ENCODE measurements around the gene KIAA2012.

KIAA2012 gene

GRCh38 chr2:202098291-202098690 is 25.2 kb downstream of the KIAA2012 start:
- no peak for TF ChIP-seq FOXM1 (IDR thresholded peaks at IDR 0.05; ENCODE audit: borderline replicate concordance, low read depth)
- no peak for TF ChIP-seq EGR1 (IDR thresholded peaks at IDR 0.05)
- no peak for TF ChIP-seq CEBPB (IDR thresholded peaks at IDR 0.05)
- TF ChIP-seq TEAD4 (IDR thresholded peaks at IDR 0.05): no peak
- TF ChIP-seq TCF12 (IDR thresholded peaks at IDR 0.05; ENCODE audit: low read depth): no peak
- TF ChIP-seq RAD21 (IDR thresholded peaks at IDR 0.05; ENCODE audit: low read depth): no peak
- TF ChIP-seq REST (IDR thresholded peaks at IDR 0.05; ENCODE audit: low read depth): no peak
- no peak for TF ChIP-seq CREB1 (IDR thresholded peaks at IDR 0.05; ENCODE audit: low read depth)

GRCh38 chr2:202099515-202099914 is 26.5 kb downstream of the KIAA2012 start:
- TF ChIP-seq YY1 (IDR thresholded peaks at IDR 0.05; ENCODE audit: low read depth) (no peak), FOXM1 (IDR thresholded peaks at IDR 0.05; ENCODE audit: borderline replicate concordance, low read depth) (no peak), TCF12 (IDR thresholded peaks at IDR 0.05; ENCODE audit: low read depth) (no peak), USF1 (IDR thresholded peaks at IDR 0.05) (no peak), CEBPB (IDR thresholded peaks at IDR 0.05) (no peak), TAF1 (IDR thresholded peaks at IDR 0.05; ENCODE audit: low read depth) (no peak), EGR1 (IDR thresholded peaks at IDR 0.05) (no peak), TEAD4 (IDR thresholded peaks at IDR 0.05) (no peak), EP300 (IDR thresholded peaks at IDR 0.05; ENCODE audit: borderline replicate concordance) (no peak), CREB1 (IDR thresholded peaks at IDR 0.05; ENCODE audit: low read depth) (no peak), NFIC (IDR thresholded peaks at IDR 0.05) (no peak)

- TF ChIP-seq CEBPB (IDR thresholded peaks at IDR 0.05): no peak
- TF ChIP-seq TAF1 (IDR thresholded peaks at IDR 0.05; ENCODE audit: low read depth): no peak
- no peak for TF ChIP-seq EP300 (IDR thresholded peaks at IDR 0.05; ENCODE audit: borderline replicate concordance)
- TF ChIP-seq EGR1 (IDR thresholded peaks at IDR 0.05): no peak
- TF ChIP-seq CREB1 (IDR thresholded peaks at IDR 0.05; ENCODE audit: low read depth): no peak
- TF ChIP-seq MAX (IDR thresholded peaks at IDR 0.05): no peak
- no peak for TF ChIP-seq RAD21 (IDR thresholded peaks at IDR 0.05; ENCODE audit: low read depth)
- TF ChIP-seq TEAD4 (IDR thresholded peaks at IDR 0.05): no peak
- no peak for TF ChIP-seq ZBTB7A (IDR thresholded peaks at IDR 0.05; ENCODE audit: low read depth)
- no peak for TF ChIP-seq FOXM1 (IDR thresholded peaks at IDR 0.05; ENCODE audit: borderline replicate concordance, low read depth)
- no peak for TF ChIP-seq NFIC (IDR thresholded peaks at IDR 0.05)
- TF ChIP-seq YY1 (IDR thresholded peaks at IDR 0.05; ENCODE audit: low read depth): no peak
- no peak for TF ChIP-seq USF1 (IDR thresholded peaks at IDR 0.05)
- TF ChIP-seq REST (IDR thresholded peaks at IDR 0.05; ENCODE audit: low read depth): no peak
- no peak for TF ChIP-seq TCF12 (IDR thresholded peaks at IDR 0.05; ENCODE audit: low read depth)
Measured at GRCh38 chr2:202100176-202100575, 27.1 kb downstream of the KIAA2012 start.

- TF ChIP-seq EGR1 (IDR thresholded peaks at IDR 0.05) (no peak), NFIC (IDR thresholded peaks at IDR 0.05) (no peak), TAF1 (IDR thresholded peaks at IDR 0.05; ENCODE audit: low read depth) (no peak), FOXM1 (IDR thresholded peaks at IDR 0.05; ENCODE audit: borderline replicate concordance, low read depth) (no peak), USF1 (IDR thresholded peaks at IDR 0.05) (no peak)
Measured at GRCh38 chr2:202101026-202101579, 28.0 kb downstream of the KIAA2012 start.

- TF ChIP-seq NFIC (IDR thresholded peaks at IDR 0.05): no peak
- TF ChIP-seq MAX (IDR thresholded peaks at IDR 0.05): no peak
- TF ChIP-seq YY1 (IDR thresholded peaks at IDR 0.05; ENCODE audit: low read depth): no peak
- no peak for TF ChIP-seq ZBTB7A (IDR thresholded peaks at IDR 0.05; ENCODE audit: low read depth)
- no peak for TF ChIP-seq EP300 (IDR thresholded peaks at IDR 0.05; ENCODE audit: borderline replicate concordance)
- TF ChIP-seq EGR1 (IDR thresholded peaks at IDR 0.05): no peak
- TF ChIP-seq CEBPB (IDR thresholded peaks at IDR 0.05): no peak
- TF ChIP-seq RAD21 (IDR thresholded peaks at IDR 0.05; ENCODE audit: low read depth): no peak
- no peak for TF ChIP-seq USF1 (IDR thresholded peaks at IDR 0.05)
- no peak for TF ChIP-seq REST (IDR thresholded peaks at IDR 0.05; ENCODE audit: low read depth)
- TF ChIP-seq TAF1 (IDR thresholded peaks at IDR 0.05; ENCODE audit: low read depth): no peak
Measured at GRCh38 chr2:202102425-202103000, 29.5 kb downstream of the KIAA2012 start.
